HG02623 (cell line): ENCODE results near the gene ZSWIM5.
"Not testable (repeated sequence)": the region's sequence is repeated elsewhere in the genome, so short reads cannot be mapped to it uniquely, and the experiment has no call there.

ENCODE experiments used
- ATAC-seq: cut with Tn5 transposase; IDR thresholded peaks from one replicate; pipeline ENCODE4 v1.9.1; 2021; ENCODE audit warnings: moderate library complexity; ENCODE audit not compliant: unreplicated experiment

Gene ZSWIM5

DNA sequence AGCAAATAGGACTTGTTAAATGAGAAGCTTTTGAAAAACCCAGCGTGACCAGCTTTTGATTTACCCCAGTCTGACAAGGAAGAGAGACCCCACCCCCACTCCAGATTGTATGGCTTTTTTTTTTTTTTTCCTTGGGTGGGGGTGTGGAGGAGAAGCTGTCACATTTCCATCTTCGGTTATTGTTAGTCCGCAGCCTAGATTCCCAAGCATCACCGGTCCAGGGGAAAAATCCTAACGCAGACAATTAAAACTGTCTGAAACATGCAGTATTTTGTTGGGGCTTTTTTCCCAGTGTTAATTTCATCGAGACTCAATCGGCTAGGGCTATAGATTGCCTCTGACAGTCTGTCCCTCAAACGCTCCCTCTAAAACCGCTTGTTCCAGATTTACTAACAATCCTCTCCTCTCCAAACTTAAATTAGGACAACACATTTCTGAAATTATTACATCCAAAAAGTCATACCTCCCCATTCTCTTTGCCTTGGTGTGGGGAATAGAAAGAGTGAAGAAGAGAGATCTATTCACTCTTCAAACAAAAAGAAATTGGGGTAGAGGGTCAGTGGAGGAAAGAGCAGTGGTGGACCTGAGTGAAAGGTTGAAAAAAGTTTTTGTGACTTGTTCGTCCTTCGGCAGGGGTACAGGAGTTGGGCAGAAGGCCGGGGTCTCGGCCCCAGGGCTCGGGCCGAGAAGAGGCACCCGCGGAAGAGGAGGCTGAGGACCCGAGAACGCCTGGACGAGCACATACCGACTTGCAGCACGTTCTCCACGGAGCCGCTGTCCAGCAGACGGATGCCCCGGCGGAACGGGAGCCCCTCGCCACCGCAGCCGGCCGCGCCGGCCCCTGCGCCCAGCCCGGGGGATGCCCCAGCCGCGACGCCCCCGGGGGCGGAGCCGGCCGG lies 1.1 kb downstream of the ZSWIM5 start:
- no peak for ATAC-seq

DNA sequence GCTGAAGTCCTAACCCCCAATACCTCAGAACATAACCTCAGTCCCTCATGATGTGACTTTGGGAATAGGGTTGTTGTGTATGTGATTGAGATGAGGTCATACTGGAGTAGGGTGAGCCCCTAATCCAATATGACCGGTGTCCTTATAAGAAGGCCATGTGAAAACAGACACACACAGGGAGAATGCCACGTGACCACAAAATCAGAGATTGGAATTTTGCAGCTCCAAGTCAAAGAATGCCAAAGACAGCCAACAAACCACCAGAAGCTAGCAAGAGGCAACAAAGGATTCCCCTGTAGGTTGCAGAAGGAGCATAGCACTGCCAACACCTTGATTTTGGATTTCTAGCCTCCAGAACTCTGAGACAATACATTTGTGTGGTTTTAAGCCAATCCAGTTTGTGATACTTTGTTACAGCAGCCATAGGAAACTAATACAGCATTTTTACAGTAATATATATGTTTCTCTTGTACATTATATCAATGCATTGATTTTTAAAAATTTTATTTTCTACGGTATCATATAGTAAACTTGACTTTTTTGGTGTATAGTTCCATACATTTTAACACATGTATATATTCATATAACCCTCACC lies 5.4 kb downstream of the ZSWIM5 start:
- no peak for ATAC-seq

DNA sequence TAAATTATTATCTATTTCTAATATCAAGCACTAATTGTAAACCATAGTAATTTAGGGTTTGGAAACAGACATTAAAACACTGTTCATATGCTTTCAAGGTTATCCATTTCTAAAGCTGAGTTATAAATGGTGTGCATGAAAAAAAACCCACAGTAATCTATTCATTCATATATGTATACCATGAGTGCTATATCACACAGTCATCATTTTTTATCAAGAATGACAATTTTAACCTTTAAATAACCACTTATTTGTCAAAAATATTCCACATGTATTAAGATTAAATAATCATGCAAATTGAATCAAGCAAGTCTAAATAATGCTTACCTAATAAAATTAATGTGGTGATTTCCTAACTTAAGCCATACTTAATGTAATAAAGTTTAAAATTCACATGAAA lies 6.0 kb downstream of the ZSWIM5 start:
- ATAC-seq: no peak

DNA sequence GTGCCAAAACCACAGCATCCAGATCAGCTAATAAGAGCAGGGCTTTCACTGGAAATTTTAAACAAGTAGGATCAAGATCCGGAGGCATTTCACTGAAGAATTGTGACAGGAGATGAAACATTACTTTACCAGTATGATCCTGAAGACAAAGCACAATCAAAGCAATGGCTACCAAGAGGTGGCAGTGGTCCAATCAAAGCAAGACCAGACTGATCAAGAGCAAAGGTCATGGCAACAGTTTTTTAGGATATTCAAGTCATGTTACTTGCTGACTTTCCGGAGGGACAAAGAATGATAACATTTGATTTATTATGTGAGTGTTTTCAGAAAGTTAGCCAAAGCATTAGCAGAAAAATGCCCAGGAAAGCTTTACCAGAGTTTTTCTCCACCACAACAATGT lies 8.2 kb downstream of the ZSWIM5 start:
- ATAC-seq: no peak

DNA sequence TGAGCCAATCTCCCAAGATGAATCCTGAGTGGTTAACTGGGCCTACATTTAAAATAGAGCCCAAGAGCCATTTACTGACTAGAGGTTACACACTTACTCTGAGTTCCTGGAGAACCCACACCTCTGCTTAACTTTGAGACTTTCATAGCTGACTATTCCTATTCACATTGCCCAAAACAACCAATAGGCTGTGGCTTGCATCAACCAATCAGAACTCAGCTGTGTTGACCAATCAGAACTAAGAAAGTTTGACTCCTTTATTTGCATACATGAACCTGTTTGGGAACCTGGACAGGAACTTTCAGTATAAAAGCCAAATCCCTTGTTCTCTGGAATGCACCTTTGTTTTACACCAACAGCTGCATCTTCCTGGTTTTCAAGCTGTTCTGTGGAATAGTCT lies 9.5 kb downstream of the ZSWIM5 start:
- ATAC-seq: no peak

DNA sequence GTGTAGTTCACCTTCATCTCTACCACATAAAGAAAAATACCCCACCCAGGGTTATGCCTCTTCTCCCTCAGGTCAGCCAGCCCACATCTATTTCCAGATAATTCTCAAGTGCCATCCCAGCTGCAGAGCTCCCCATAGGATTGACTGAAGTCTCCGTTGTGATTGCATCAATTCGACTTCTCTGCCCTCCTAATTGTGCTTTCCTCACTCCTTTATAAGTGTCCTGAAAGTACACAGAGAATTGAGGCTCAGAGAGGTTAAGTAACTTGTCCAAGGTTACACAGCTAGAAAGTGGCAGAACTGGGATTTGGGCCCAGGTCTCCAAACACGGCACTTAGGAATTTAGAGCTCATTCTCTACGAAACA lies 15.0 kb downstream of the ZSWIM5 start:
- ATAC-seq: no peak

DNA sequence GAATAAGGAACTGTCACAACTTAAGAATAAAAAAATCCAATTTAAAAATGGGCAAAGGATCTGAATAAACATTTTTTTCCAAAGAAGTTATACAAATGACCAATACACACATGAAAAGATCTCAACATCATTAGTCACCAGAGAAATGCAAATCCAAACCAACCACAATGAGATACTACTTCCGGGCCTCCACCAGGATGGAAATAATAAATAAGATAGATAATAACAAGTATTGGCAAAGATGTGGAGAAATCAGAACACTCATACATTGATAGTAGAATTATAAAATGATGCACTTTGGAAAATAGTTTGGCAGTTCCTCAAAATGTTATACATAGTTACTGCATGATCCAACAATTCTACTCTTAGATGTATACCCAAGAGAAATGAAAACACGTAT lies 18.7 kb downstream of the ZSWIM5 start:
- ATAC-seq: no peak

DNA sequence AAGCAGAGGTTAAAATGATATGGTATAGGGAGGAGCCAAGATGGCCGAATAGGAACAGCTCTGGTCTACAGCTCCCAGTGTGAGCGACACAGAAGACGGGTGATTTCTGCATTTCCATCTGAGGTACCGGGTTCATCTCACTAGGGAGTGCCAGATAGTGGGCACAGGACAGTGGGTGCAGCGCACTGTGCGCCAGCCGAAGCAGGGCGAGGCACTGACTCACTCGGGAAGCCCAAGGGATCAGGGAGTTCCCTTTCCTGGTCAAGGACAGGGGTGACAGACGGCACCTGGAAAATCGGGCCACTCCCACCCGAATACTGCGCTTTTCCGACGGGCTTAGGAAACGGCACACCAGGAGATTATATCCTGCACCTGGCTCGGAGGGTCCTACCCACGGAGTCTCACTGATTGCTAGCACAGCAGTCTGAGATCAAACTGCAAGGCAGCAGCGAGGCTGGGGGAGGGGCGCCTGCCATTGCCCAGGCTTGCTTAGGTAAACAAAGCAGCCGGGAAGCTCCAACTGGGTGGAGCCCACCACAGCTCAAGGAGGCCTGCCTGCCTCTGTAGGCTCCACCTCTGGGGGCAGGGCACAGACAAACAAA lies 26.4 kb downstream of the ZSWIM5 start:
- ATAC-seq: not testable (repeated sequence)

DNA sequence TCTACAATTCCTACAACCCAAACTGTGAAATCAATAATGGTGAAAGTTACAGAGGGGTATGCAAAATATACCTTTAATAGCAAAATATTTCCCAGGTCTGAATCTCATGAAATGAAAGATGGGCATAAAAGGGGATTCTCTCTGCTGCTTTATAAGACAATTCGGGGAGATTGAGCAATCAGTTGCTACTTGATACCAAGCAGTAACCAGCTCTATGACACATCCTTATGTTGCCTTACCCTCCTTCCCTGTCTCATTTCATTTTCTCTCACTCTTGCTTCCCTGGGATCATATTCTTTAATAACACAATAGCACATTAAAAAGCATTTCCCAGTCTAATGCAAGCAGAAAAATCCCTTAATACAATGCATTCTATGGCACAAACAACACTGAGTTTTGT lies 29.0 kb downstream of the ZSWIM5 start:
- ATAC-seq: no peak

DNA sequence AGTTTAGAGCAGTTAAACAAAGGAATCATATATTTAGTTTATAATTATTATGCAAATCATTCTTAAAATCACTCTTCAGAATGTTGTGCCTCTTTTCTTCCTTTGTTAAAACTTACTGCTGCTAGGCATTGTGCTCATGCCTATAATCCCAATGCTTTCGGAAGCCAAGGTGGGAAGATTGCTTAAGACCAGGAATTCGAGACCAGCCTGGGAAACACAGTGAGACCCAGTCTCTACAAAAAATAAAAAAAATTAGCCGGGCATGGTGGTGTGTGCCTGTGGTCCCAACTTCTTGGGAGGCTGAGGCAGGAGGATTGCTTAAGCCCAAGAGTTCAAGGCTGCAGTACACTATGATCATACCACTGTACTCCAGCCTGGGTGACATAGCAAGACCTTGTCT lies 33.6 kb downstream of the ZSWIM5 start:
- no peak for ATAC-seq

DNA sequence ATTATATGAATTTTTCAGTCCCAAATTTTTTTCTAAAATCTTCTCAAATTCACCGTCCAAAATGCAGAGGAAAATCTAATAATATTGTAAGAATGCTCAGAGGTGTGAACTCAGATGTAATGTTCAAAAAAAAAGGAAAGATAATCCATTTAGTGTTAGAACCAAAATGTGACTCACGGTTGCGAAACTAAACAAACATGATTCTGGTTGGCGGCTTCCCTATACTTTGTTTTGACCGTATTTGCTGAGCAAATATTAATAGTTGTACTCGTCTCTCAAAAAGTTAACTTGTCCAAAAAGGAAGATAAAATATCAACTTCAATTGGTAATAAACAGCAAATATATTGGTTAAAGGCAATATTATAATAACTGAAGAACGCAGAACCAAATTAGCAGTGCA lies 34.4 kb downstream of the ZSWIM5 start:
- ATAC-seq: no peak

DNA sequence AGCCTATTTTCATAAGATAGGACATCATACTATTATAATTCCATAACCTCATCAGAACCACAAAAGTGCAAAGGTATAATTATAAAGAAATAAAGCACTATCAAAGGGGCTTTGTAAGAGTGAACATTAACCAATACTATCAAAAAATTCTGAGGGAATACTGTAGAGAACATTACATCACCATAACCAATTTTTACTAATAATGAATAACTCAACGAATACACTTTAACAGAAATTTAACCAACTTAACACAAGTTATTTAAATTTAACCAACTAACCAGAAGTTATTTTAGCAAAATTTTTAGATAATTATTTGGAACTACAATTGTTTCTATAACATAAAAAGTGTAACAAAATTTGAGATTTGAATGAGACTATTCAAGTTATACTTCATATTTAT lies 34.8 kb downstream of the ZSWIM5 start:
- no peak for ATAC-seq

DNA sequence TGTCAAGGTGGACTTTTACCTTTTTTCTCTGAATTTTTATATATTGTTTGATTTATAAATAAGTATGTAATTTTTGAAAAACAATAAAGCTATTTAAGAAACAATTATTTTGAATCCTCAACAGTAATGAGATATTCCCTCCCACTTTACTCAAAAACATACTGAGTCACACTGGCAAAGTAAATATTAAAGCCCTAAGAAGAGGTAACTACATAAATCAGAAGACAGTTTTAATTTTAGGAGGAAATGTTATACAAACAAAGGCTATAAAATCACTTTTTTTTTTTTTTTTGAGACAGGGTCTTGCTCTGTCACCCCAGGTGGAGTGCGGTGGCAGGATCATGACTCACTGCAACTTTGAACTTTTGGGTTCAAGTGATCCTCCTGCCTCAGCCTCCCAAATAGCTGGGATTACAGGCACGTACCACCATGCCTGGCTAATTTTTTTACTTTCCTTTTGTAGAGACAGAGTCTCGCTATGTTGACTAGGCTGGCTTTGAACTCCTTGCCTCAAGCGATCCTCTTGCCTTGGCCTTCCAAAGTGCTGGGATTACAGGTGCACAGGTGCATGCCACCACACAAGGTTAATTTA lies 36.2 kb downstream of the ZSWIM5 start:
- ATAC-seq: no peak

DNA sequence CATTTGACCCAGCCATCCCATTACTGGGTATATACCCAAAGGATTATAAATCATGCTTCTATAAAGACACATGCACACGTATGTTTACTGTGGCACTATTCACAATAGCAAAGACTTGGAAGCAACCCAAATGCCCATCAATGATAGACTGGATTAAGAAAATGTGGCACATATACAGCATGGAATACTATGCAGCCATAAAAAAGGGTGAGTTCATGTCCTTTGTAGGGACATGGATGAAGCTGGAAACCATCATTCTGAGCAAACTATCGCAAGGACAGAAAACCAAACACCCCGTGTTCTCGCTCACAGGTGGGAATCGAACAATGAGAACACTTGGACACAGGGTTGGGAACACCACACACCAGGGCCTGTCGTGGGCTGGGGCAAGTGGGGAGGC lies 38.5 kb downstream of the ZSWIM5 start:
- not testable (repeated sequence) for ATAC-seq

DNA sequence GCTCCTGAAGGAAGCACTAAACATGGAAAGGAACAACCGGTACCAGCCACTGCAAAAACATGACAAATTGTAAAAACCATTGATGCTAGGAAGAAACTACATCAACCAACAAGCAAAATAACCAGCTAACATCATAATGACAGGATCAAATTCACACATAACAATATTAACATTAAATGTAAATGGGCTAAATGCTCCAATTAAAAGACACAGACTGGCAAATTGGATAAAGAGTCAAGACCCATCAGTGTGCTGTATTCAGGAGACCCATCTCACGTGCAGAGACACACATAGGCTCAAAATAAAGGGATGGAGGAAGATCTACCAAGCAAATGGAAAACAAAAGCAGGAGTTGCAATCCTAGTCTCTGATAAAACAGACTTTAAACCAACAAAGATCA lies 42.1 kb downstream of the ZSWIM5 start:
- ATAC-seq: not testable (repeated sequence)

DNA sequence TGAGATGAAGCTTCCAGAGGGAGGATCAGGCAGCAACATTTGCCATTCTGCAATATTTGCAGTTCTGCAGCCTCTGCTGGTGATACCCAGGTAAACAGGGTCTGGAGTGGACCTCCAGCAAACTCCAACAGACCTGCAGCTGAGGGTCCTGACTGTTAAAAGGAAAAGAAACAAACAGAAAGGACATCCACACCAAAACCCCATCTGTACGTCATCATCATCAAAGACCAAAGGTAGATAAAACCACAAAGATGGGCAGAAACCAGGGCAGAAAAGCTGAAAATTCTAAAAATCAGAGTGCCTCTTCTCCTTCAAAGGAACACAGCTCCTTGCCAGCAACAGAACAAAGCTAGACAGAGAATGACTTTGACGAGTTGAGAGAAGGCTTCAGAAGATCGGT lies 43.3 kb downstream of the ZSWIM5 start:
- not testable (repeated sequence) for ATAC-seq

DNA sequence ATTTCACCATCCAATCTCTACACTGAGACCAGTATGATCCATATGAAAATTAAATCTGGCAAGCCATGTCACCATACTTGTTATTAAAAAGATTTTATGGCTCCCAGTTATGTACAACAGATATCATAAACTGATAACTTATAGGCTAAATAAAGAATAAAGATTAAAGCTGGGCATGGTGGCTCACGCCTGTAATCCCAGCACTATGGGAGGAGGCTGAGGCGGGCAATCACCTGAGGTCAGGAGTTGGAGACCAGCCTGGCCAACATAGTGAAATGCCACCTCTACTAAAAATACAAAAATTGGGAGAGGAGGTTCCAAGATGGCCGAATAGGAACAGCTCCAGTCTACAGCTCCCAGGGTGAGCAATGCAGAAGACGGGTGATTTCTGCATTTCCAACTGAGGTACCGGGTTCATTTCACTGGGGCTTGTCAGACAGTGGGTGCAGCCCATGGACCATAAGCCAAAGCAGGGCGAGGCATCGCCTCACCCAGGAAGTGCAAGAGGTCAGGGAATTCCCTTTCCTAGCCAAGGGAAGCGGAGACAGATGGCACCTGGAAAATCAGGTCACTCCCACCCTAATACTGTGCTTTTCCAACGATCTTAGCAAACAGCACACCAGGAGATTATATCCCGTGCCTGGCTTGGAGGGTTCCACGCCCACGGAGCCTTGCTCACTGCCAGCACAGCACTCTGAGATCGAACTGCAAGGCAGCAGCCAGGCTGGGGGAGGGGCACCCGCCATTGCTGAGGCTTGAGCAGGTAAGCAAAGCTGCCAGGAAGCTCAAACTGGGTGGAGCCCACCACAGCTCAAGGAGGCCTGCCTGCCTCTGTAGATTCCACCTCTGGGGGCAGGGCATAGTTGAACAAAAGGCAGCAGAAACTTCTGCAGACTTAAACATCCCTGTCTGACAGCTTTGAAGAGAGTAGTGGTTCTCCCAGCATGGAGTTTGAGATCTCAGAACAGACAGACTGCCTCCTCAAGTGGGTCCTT lies 44.1 kb downstream of the ZSWIM5 start:
- ATAC-seq: not testable (repeated sequence)

DNA sequence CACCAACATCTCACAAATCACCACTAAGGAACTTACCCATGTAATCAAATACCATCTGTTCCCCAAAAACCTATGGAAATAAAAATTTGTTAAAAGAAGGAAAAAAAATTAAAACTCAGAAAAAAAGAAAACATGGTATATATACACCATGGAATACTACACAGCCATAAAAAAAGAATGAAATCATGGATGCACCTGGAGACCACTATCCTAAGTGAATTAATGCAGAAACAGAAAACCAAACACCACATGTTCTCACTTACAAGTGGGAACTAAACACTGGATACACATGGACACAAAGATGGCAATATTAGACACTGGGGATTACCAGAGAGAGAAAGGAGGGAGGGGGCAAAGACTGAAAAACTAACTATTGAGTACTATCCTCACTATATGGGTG lies 50.4 kb downstream of the ZSWIM5 start:
- no peak for ATAC-seq

DNA sequence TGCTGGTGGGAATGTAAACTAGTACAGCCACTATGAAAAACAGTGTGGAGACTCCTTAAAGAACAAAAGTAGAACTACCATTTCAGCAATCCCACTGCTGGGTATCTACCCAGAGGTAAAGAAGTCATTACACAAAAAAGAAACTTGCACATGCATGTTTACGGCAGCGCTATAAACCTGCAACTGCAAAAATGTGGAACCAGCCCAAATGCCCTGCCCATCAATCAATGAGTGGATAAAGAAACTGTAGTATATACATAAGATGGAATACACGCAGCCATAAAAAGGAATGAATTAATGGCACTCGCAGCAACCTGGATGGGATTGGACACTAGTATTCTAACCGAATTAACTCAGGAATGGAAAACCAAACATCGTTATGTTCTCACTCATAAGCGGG lies 51.0 kb downstream of the ZSWIM5 start:
- ATAC-seq: no peak

DNA sequence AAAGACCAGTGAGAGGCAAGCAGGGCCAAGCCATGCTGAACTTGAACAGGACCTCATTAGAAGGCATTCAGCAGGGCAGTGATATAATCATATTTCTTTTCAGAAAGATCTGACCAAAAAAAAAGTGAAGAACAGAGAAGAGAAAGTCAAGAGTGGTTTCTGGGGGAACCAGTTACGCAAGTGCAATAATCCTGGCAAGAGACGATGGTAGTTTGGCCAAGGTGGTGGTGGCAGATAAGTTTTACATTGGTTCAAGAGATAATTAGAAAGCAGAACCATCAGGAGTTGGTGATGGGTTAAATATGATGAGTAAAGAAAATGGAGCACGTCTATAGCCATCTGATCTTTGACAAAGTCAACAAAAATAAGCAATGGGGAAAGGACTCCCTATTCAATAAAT lies 54.3 kb downstream of the ZSWIM5 start:
- no peak for ATAC-seq
